HG02884 (cell line): ENCODE results near the gene RAB43.

Source experiments
- ATAC-seq: cut with Tn5 transposase; IDR thresholded peaks from one replicate; pipeline ENCODE4 v1.9.1; 2021; ENCODE audit warnings: mild to moderate bottlenecking, moderate library complexity; ENCODE audit not compliant: unreplicated experiment

RAB43 gene

DNA sequence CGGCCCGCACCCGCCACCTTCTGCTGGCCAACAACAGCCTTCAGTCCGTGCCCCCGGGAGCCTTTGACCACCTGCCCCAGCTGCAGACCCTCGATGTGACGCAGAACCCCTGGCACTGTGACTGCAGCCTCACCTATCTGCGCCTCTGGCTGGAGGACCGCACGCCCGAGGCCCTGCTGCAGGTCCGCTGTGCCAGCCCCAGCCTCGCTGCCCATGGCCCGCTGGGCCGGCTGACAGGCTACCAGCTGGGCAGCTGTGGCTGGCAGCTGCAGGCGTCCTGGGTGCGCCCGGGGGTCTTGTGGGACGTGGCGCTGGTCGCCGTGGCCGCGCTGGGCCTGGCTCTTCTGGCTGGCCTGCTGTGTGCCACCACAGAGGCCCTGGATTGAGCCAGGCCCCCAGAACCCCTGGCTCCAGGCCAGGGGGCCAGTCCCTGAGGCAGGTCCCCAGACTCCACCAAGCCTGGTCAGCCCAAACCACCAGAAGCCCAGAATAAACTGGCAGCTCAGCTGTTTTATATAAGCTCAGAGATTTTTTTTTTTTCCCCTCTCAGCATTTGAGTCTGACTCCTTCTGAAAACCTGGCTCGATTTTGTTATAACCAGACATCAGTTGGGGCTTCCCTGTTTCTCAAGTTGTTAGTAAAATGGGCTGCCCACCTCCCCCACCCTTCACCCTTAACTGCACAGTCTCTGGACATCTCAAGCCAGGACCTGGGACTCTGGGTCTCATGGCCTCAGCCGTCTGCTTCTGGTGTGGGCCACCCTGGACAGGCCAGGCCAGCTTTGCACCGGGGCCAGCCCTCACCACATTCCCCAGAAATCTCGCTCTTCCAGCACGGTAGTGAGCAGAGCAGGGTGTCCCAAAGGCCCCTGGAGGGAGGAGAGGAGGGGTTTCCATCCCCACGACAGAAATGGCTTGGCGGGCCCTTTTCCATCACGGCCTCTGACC, 59.4 kb downstream of the RAB43 start:
- ATAC-seq, result no peak

DNA sequence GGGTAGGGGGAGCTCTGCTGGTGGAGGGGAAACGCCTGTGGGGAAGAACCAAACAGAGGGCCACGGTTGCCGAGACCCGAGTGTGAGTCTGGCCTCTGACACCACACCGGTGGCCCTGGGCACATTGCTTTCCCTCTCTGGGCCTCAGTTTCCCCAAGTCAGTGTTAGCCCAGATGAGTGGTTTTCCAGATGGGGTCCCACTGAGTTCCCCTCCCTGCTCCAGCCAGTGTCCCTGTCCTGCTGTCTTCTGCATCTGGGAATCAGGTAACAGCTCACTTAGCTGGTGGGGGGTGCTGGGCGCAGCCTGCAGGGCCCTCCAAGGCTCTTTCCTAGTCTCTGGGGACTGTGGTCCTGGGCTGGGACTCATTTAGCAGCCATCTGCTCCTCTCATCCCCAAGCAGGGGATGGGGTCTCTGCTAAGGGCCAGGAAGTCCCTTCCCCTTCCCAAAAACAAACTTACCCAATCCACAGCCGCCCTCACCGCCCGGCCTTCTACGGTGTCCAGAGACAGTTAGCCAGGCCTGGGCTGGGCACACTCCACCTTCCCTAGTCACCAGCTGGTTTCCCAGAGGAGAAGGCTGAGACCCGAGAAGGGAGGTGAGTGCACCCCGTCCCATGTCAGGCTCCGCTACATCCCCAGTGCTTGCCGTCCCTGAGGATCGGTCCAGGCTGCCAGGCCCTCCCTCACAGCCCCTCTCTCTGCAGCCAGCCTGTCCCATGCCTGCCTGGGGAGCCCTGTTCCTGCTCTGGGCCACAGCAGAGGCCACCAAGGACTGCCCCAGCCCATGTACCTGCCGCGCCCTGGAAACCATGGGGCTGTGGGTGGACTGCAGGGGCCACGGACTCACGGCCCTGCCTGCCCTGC, 60.3 kb downstream of the RAB43 start:
- ATAC-seq, result no peak

DNA sequence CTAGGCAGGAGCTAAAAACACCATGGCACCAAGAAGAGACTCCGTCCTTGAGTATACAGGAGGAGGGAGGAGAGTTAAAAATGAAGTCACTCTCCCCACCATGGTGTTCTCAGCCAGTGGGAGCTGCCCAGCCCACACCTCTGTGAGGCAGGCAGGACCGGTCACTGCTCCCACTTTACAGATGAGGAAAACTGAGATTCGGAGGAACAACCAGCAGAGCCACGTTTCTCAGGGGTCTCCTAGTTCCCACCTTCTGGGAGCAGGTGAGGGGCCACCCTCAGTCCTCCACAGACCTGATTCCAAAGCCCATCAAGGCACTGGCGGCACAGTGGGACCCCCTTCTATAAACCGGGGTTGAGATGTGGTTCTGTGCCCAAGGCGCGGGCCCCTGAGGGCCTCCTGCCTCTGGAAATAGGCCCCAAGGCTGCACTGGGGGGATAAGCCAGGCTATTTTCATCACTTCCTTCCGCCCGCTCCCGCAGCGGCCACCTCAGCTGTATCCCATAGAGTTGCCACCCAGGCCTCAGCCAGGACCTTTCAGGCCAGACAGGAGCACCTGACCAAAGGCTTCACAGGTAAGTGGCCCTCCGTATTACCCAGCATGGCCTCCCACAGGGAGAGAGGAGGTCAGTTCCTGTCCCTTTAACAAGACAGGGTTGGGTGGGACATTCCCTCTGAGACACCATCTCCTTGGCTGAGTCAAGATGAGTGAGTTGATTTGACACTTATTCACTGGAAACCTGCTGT, 61.2 kb downstream of the RAB43 start, which contains the start of gene GP9:
Gene GP9, plus strand, starts transcription at position 504 of the 747 bp plus-strand sequence. CDS start 961 bp downstream, outside the sequence.
- ATAC-seq, result no peak

DNA sequence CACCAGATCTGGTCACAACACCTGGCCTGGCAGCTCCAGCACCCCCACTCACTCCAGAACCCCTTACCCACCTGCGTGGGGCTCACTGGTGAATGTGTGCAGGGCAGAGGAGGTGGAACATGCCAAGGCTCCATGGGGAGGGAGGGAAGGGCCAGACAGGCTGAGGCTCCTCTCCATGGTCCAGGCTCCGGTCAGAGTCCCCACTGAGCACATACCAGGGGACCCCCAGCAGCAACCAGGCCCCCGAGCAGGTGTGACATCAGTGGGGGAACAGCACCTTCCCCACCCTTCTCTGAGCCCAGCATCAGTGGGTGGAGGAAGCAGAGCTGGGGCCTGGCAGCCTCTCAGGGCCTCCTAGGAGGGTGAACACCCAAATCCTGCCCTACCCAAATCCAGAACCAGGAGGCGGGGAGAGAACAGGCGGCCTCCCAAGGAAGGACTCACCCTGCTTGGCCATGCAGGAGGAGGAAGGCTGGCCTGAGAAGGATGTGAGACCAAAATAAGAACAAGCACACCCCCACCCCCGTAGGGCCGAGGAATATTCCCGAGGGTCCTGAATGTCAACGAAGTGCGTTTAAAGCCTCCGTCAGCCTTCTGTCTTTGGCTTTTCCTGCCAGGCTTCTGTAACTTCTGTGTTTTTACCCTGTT, 62.2 kb downstream of the RAB43 start:
- no peak for ATAC-seq

DNA sequence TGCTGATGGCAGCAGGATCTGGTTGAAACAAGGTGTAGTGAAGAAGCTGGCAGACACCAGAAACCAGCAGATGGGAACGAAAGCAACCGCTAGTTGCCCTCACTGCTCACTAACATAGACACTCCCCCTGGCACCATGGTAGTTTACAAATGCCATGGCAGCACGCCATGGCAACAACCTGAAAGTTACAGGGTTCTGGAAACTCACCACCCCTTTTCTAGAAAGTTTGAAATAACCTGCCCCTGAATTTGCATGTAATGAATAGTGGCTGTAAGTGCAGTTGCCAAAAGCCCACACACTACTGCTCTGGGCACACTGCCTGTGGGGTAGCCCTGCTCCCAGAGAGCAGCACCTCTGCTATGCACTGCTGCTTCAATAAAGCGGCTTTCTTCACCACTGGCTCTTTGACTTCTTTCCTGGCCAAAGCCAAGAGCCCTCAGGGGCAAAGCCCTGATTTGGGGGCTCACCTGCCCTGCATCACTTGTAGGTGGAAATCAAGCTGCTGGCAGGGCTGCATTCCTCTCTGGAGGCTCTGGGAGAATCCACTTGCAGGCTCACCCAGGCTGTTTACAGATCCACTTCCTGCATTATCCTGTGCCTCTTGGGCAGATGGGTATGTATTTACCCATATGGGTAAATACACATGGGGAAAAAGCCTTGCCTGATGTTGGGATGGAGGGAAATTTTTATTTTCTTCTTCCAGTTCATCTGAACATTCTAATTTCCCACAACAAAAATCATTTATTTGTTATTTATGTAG, 63.0 kb downstream of the RAB43 start:
- ATAC-seq, result peak; percentile 50

DNA sequence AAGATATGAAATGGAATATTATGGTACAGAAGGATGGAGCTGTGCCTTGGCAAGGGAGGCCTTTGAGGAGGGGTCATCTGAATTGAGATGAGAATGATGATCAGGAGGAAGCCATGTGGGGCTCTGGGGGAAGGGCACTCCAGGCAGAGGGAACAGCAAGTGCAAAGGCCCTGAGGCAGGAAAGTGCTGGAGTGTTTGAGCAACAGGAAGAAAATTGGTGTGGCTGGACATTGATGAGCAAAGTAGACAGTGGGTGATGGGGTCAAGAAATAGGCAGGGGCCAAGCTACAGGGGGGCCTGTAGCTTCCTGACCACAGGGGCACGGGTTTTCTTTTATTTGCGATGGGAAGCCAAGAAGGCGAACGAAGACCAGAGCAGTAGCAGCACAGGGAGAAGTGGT, 64.4 kb downstream of the RAB43 start:
- no peak for ATAC-seq

DNA sequence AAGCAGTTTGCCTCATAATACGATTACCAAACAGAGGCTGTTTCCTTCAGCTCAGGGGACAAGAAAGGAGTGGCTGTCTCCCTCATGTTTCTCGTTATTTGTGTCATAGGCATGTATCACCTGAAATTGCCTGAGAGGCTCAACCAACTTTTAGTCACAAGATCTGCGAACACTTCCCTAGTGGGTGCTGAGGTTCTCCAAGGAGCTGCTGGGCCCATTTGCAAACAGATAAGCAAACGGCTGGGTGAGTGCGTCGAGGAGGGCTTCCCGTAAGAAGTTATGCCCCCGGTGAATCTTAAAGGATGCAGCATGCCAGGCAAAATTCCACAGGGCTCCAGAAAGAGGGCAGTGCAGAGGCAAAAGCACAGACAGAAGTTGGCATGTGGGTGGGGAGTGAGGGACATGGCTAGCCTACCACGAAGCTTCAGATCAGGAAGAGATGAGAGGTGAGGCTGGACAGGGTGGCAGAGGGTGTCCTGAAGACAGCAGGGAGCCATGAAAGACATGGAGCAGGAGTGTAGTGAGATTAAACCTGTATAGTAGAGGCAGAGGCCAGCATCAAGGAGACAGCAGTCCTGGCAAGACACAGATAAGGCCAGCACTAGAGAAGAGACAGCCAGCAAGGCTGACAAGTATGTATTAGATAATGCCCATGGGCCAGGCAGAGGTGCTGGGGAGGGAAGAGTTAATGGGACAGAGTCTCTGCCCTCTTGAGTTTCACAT, 65.0 kb downstream of the RAB43 start:
- ATAC-seq, result no peak

DNA sequence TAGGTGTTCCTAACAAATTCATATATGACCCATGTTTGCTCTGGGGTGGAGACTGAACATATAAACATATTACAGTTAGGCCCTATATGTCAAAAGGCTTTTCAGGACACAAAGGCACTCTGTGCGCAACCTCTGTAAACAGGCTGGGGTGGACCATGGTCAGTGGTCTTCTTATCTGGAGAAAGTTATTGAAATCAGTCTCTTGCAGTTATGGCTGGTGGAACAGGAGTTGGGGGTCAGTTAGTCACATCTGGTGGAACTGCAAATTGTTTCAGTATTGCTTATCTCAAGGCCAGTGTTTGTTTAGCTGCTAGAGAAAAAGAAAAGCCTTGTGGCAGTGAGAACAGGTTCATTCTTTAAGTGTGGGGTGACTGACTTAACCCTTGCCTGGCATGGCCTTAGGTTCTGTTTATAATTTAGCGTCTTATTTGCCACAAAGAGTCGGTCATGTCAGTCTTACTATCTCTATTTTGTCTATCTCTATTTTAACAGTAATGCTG, 66.9 kb downstream of the RAB43 start:
- no peak for ATAC-seq

DNA sequence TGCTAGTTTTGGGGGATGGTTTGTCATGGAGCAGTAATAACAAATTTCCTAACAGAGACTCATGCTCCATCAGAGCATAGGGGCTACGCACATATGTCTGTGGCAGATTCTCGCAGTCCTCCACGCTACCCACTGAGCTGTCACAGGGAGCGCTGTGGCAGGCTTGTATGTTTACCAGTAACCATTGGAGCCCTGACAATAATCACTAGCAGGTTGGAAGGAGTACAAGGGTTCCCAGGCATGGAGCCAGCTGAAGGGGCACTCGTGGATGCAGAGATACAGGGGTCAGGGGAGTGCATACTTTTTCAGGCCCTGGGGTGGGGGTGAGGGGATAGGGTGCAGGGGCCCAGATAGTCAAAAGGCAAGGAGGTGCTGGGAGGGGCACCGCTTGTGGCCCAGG, 68.9 kb downstream of the RAB43 start:
- no peak for ATAC-seq

DNA sequence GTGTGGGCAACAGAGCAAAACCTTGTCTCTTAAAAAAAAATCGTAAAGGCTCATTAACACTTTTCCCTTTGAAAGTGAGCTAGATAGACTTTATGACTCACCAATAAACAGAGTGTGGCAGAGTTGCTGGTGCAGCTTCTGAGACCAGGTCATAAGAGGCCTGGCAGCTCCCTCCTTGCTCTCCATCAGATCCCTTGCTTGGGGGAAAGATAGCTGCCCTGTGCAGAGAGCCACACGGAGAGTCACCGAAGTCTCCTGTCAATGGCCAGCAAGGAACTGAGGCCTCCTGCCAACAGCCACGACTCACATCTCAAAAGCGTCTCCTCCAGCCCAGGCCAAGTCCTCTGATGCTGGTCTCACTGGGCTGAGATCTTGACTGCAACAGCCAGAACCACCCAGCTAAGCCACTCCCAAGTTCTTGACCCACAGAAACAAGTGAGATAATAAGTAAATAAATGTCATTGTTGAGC, 69.7 kb downstream of the RAB43 start:
- ATAC-seq, result no peak

DNA sequence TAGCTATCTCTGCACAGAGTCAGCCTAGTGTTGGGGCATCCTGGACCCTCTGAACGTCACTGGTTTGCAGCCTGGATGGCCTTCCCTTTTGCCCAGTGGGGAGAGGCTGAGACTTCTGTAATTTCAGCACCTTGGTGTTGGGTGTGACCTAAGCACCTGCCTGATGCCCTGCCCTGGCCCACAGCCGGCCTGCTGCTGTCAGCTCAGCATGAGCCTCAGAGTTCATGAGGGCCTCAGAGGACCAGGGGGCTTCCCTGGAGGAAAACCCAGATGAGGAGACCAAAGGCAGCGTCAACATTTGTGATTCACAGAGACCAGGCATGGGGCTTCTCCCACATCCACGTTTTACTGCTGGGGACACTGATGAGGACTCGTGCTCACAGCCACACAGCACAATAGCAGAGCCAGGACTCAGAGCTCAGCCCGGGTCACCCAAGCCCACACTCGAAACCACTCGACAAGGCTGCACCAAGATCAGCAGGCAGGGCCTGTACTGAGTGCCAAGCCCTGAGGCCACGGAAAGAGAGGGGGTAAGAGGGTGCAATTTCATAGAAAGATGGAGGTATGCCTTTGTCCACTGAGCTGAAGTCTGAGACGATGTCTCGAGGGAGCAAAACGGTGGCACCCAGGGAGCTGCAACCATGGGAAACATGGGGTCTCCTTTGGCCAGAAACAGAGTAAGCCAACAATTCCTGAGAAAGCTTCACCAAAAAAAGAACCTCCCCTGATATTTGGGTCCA, 70.9 kb downstream of the RAB43 start:
- ATAC-seq, result no peak

DNA sequence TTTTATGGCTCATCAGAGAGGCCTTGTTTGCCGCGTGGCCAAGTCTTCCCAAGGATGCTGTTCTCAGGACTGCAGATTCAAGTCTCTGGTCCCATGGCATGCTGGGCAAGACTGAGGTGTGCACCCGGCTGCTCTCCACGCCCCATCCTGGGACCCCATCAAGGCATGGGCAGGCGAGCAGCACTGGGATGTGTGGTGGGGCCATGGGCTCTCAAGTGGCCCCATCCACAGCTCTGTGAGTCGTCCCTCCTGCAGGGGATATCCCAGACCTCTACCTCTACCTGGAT, 74.1 kb downstream of the RAB43 start:
- no peak for ATAC-seq

DNA sequence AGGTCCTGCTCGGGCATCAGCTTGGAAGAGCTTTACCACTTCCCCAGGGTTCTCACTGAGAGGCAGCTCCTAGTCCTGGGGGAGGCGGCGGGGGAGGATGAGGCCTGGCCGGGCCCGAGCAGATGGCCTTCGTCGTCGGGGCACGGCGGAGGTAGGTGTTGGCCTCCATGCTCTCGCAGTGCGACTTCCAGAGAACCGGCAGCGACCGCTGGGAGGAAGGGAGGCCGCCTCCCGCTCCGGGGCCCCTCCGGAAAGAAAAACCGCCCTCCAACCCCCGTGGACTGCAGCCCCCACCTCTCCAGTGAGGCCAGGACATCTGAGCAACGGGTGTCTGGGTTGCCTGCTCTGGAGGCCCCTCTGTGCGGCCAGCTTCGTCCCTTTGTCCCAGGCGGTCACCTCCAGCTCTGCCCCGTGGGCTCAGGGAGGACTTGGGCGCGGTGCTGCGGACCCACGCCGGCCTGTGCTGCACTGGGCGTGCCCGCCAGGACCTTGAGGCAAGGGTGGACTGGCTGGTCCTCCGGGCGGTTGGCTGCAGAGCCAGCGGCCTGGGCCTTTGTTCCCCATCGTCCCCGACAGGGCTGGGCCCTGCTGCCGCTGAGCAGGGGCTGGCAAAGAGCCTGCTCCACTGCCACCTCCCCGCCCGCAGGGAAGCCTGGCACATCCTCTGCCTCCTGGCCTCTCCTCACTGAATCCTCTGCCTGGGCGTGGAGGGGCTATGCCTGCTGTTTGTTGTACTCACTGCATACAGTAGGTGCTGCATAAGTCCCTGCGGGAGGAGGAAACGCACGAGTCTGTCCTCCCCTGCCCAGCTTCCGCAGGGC, 74.7 kb downstream of the RAB43 start:
- no peak for ATAC-seq

DNA sequence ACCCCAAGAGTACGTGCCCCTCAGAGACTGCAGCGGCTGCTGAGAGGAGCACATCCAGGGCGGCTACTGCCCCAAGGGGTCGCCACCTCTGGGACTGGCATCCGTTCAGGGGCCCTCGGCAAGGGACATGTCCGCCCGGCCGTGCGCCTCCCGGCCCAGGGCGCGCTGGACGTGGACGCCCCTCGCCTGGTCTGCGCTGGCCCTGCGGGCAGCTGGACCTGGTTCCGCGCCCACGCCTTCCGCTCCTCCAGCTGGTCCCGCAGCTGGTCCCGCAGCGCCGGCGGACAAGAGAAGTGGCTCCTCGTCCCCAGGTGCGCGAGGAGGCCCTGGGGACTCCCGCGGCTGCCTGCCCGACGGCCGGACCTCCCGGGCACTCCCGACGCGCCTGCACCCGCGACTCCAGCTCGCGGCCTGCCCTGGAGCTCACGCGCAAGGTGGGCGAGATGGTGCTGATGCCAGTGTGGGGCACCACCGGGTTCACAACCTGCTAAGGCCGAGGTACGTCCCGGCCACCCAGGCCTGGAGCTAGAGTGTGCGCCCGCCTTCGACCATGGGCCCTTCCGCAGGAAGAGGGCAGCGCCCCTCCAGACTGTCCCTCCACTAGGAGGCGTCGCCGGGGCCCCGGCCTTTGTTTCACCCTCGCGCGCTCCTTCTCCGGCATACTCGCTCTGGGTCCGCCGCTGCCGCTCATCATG, 75.4 kb downstream of the RAB43 start:
- no peak for ATAC-seq

DNA sequence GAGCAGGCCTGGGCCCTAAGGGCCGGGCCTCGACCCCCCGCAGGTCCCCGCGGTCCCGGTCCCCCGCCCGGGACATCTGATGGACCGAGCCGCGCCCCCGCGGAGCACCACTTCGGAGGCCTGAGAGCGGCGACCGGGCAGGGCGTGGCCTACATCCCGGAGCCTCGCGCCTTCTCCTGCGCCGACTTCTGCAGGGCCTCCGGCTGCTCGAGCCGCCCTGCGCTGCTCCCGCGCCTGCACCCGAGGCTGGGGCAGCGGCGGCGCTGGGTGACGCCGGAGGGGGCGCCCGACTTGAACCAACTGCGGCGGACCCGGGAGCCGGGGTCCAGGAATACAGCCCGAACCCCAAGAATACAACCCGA, 75.9 kb downstream of the RAB43 start:
- no peak for ATAC-seq

DNA sequence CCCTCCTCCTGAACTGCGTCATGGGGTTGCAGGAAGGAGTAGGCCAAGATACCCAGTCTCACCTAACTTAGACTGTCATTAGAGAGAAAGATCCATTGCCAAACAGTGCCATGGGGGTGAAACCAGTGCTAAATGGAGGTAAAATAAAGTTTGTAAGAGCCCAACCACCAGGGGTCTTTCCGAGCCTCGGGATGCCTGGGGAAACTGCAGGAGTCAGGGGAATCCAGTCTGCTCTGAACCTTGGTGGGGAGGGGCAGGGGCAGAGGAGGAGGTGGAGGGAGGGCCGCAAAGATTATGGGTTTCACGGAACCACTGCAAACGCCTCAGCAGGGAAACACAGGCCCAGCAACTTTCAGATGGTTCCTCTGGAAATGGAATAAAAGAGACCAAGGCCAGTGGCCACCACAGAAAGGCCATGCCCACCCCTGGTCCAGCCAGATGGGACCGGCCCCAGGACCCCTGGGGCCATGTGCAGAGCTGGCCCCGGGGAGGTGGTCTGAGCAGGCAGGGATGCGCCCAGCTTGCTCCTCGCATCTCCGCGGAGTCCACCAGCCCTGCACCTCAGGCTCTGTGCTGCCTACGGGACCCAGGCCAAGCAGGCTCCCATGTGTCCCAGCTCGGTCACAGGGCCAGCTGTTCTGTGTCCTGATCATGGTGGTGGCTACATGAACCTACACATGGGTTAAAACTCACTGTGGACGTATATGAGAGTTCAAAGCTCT, 80.9 kb downstream of the RAB43 start:
- ATAC-seq, result no peak

DNA sequence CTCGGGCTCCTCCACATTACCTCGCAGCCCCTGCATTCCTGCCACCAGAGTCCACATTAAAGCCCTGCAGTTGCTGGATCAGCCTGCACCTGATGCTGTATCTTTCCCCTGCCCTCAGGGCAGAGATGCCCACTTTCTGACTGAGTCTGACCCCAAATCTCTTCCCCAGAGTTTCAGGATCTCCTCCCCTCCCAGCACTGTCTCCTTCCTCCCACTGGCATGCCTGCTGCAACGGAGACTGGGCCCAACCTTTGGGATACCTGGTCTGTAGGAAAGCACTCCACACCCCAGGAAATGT, 81.6 kb downstream of the RAB43 start:
- ATAC-seq, result no peak
